Measurements from ENCODE around the gene PLEKHO1.

PLEKHO1 gene, protein sequence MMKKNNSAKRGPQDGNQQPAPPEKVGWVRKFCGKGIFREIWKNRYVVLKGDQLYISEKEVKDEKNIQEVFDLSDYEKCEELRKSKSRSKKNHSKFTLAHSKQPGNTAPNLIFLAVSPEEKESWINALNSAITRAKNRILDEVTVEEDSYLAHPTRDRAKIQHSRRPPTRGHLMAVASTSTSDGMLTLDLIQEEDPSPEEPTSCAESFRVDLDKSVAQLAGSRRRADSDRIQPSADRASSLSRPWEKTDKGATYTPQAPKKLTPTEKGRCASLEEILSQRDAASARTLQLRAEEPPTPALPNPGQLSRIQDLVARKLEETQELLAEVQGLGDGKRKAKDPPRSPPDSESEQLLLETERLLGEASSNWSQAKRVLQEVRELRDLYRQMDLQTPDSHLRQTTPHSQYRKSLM

DNA sequence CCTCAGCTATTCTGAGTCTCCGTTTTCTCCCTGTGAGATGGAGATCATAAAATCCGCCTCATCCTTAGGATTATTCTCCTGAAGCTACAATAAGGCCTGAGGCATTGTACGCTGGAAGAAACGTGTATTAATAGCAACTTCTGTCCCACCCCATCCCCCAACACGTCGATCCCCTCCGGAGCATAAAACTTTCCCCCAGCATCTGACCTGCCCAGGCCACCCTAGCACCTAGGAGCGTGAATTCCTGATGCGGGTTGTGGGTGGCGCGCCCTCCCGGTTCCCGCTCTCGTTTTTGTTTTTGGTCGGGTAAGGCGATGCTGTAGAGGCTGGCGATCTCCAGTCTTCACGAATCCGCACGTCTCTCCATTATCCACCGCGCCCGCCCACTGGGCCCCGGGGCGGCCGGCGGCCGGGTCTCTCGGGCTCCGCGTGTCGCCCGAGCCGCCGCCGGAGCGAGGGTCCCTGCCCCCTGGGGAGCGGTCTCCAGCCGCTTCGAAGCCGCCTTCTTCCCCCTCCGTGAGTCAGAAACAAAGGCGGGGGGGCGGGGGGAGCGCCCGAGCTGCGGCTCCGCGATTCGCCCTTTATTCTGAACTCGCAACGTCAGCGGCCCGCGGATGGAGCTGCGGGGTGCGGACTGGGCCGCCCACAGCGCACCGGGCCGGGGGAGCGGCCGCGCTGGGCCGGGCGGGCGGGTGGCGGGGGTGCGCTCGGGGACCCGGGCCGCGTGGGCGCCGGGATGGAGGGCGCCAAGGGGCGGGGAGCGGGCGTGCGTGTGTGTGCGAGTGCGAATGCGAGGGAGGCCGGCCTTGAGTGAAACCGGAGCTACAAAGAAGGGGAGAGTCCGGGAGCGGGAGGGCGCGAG lies at the start of gene PLEKHO1:
Gene PLEKHO1 (plus strand): TSS at position 646 of the 862 bp plus-strand sequence. CDS start 342 bp downstream, outside the sequence.
- no peak within 1 kb of the TSS for H2AFZ ChIP-seq (ENCODE audit: low read depth, low read length)

DNA sequence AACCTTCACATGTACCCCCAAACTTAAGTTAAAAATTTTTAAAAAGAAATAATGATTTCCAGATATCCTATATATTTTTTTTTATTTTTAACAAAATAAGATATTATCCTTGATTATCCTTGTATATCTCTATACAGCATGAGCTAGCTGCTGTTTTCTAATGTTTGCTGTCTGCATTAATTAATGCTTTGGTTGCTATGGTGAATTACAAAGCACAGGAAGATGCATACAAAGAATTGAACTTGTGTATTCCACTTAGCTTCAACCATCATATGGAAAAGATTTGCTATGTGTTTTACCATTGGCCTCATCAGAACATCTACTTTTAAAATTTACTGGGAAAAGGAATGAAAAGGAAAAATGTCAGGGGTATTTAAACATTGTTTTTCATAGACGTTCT lies 46.7 kb upstream of the PLEKHO1 start:
- H2AFZ ChIP-seq (ENCODE audit: low read depth, low read length) = no peak overlapping the region
- peaks cover 4% of the 10 kb centered on the region for H3K9me3 ChIP-seq (ENCODE audit: low read length)
- peaks cover 3% of the 10 kb centered on the region for H3K4me1 ChIP-seq (ENCODE audit: insufficient read depth, low read length)
- H3K4me3 ChIP-seq (ENCODE audit: low read length) = no peak overlapping the region
- peaks cover 24% of the 10 kb centered on the region for H3K36me3 ChIP-seq (ENCODE audit: insufficient read depth, low read length)
- no peaks in the 10 kb centered on the region for H3K27me3 ChIP-seq (ENCODE audit: insufficient read depth, low read length)

More for the DNA sequence above, at the start of gene PLEKHO1:
- Histone ChIP-seq H3K27me3 (ENCODE audit: insufficient read depth, low read length) (no peaks in the 10 kb centered on the region), H3K4me3 (ENCODE audit: low read length) (peak within 1 kb of the TSS; percentile 95), H3K9me3 (ENCODE audit: low read length) (no peaks in the 10 kb centered on the region), H3K4me1 (ENCODE audit: insufficient read depth, low read length) (peaks cover 29% of the 10 kb centered on the region), H3K36me3 (ENCODE audit: insufficient read depth, low read length) (peaks cover 29% of the 10 kb centered on the region)

DNA sequence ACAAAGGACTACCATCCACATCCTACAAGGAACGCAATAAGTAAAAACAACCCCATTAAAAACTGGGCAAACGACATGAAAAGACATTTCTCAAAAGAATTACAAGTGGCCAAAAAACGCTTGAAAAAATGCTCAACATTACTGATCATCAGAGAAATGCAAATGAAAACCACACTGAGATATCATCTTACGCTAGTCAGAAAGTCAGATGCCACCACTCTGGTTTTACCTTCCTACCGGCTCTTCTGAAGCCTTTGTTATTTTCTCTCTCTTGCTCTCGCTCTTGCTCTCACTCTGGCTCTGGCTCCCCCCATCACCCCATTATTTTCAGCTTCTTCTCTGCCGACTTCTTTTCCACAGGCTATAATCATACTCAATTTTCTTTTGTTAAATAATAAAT lies 43.4 kb upstream of the PLEKHO1 start:
- Histone ChIP-seq H3K4me3 (ENCODE audit: low read length) (no peak overlapping the region), H3K36me3 (ENCODE audit: insufficient read depth, low read length) (peaks cover 25% of the 10 kb centered on the region), H3K4me1 (ENCODE audit: insufficient read depth, low read length) (peaks cover 3% of the 10 kb centered on the region), H3K27me3 (ENCODE audit: insufficient read depth, low read length) (no peaks in the 10 kb centered on the region), H3K9me3 (ENCODE audit: low read length) (no peaks in the 10 kb centered on the region), H2AFZ (ENCODE audit: low read depth, low read length) (no peak overlapping the region)

DNA sequence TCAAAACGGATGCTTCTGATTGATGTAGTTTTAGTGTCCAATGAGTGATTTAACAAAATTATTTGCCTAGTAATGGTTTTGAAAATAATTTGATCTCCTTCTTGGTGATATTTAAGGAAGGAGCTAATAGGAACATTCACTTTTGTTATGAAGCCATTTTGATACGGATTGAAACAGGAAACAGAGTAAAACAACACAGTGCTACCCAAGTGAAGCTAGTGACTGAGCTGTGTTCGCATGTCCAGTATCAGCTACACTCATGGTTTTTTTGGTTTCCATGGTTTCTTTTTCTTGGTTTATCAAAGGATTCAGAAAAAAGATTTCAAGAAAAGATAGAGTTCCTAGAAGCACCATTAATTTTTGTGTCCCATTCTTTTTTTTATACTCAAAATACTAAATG lies 40.1 kb upstream of the PLEKHO1 start:
- Histone ChIP-seq H3K4me3 (ENCODE audit: low read length) (no peak overlapping the region), H3K9me3 (ENCODE audit: low read length) (peaks cover 15% of the 10 kb centered on the region), H3K27me3 (ENCODE audit: insufficient read depth, low read length) (no peaks in the 10 kb centered on the region), H3K36me3 (ENCODE audit: insufficient read depth, low read length) (peaks cover 32% of the 10 kb centered on the region), H3K4me1 (ENCODE audit: insufficient read depth, low read length) (no peaks in the 10 kb centered on the region), H2AFZ (ENCODE audit: low read depth, low read length) (no peak overlapping the region)

DNA sequence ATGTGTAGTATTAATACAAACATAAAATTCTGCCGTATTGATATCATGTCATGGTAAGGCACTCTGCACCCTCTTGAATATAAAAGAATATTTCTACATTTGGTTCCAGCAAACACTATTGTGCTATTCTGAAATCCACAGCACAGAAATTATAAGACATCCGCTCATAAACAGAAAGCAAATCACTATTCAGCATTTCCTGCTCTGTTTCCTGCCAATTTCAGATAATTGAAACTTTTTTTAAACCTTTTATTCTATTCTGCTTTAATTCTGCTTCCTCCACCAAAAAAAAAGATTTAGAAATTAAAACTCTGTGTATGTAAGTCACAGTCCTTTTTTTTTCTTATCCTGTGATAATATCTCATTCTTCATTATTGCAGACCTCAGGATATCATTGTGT lies 39.6 kb upstream of the PLEKHO1 start:
- Histone ChIP-seq H2AFZ (ENCODE audit: low read depth, low read length) (no peak overlapping the region), H3K9me3 (ENCODE audit: low read length) (peaks cover 20% of the 10 kb centered on the region), H3K36me3 (ENCODE audit: insufficient read depth, low read length) (peaks cover 29% of the 10 kb centered on the region), H3K4me3 (ENCODE audit: low read length) (no peak overlapping the region), H3K4me1 (ENCODE audit: insufficient read depth, low read length) (no peaks in the 10 kb centered on the region), H3K27me3 (ENCODE audit: insufficient read depth, low read length) (no peaks in the 10 kb centered on the region)

DNA sequence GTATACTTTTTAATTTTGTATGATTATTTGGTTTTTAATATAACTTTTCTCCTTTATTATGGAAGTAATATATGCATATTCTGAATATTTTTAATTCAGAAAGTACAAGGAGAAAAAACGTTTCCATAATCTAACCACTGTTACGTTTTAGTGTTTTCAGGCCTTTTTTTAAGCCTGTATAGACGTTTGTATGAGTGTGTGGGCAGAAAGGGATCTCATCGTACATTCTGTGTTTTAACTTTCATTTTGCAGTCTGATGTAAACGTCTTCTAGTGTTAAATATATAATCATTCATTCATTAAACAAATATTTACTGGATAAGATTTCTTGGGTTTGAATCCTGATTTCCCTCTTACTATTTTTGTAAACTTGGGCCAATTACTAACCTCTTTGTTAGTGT lies 38.0 kb upstream of the PLEKHO1 start:
- Histone ChIP-seq H3K27me3 (ENCODE audit: insufficient read depth, low read length) (no peaks in the 10 kb centered on the region), H3K36me3 (ENCODE audit: insufficient read depth, low read length) (peaks cover 27% of the 10 kb centered on the region), H3K4me1 (ENCODE audit: insufficient read depth, low read length) (no peaks in the 10 kb centered on the region), H3K9me3 (ENCODE audit: low read length) (peaks cover 20% of the 10 kb centered on the region), H2AFZ (ENCODE audit: low read depth, low read length) (no peak overlapping the region), H3K4me3 (ENCODE audit: low read length) (no peak overlapping the region)

DNA sequence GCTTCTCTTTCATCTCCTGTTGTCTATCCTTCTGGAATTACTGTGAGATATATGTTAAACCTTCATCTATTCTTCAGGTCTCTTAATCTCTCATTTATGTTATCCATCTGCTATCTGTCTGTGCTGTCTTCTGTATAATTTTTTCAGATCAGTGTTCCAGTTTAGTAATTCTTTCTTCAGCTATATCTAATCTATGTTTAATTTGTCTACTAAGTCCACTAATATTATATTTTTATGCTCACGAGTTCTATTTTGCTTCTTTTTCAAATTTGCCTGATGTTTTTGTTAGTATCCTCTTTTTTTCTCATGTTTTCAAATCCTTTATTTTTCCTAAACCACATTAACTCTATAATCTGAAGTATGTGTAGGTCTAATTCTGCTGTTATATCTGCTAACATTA lies 34.6 kb upstream of the PLEKHO1 start:
- peaks cover 20% of the 10 kb centered on the region for H3K9me3 ChIP-seq (ENCODE audit: low read length)
- no peak overlapping the region for H3K4me3 ChIP-seq (ENCODE audit: low read length)
- peaks cover 24% of the 10 kb centered on the region for H3K36me3 ChIP-seq (ENCODE audit: insufficient read depth, low read length)
- no peak overlapping the region for H2AFZ ChIP-seq (ENCODE audit: low read depth, low read length)
- H3K27me3 ChIP-seq (ENCODE audit: insufficient read depth, low read length) = no peaks in the 10 kb centered on the region
- no peaks in the 10 kb centered on the region for H3K4me1 ChIP-seq (ENCODE audit: insufficient read depth, low read length)

DNA sequence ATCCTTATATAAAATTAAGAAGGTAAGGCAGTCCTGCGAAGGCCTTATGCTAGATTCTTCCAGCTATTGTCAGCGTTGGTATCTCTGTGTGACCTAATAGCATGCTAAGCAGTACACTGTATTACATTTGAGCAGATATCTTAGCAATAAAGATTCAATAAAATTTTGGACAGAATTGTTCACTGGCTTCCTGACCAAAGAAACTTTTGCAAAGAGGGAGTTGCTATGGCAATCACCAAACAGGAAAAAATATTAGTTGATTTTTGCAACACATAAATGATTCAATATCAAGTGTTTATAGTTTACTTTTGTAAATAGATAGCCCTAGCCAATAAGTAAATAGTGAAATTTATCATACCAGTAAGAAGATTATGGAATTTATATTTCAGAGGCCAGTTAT lies 31.0 kb upstream of the PLEKHO1 start:
- H3K9me3 ChIP-seq (ENCODE audit: low read length) = peaks cover 9% of the 10 kb centered on the region
- H2AFZ ChIP-seq (ENCODE audit: low read depth, low read length) = no peak overlapping the region
- H3K4me1 ChIP-seq (ENCODE audit: insufficient read depth, low read length) = no peaks in the 10 kb centered on the region
- H3K27me3 ChIP-seq (ENCODE audit: insufficient read depth, low read length) = no peaks in the 10 kb centered on the region
- H3K4me3 ChIP-seq (ENCODE audit: low read length) = no peak overlapping the region
- peaks cover 9% of the 10 kb centered on the region for H3K36me3 ChIP-seq (ENCODE audit: insufficient read depth, low read length)

DNA sequence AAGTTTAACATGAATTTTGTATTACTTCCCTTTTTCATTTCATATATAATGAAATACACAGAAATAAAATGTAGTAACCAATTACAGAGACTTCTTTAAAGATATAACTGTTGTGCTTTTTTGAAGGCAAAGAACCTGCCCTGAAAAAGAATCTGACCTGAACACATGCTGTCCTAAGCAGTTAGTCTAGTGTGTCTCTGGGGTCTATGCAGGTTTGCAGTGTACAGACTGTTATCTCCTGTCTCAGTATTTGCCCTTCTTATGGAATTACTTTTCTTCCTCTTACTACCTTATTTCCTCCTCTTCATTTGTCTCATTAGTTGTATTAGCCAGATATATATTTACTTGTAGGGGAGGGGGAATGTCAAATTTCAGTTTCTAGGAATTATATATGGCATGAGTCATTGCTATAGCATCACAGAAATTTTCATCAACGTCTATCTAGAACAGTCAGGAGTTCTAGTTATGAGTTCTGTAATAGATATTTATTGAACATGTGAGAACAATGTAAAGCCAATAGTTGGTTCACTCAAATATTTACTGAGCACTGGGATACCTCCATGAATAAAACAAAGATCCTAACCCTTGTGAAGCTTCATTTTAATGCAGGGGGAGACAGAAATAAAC lies 28.4 kb upstream of the PLEKHO1 start:
- peaks cover 9% of the 10 kb centered on the region for H3K36me3 ChIP-seq (ENCODE audit: insufficient read depth, low read length)
- no peaks in the 10 kb centered on the region for H3K27me3 ChIP-seq (ENCODE audit: insufficient read depth, low read length)
- no peaks in the 10 kb centered on the region for H3K9me3 ChIP-seq (ENCODE audit: low read length)
- H2AFZ ChIP-seq (ENCODE audit: low read depth, low read length) = no peak overlapping the region
- H3K4me1 ChIP-seq (ENCODE audit: insufficient read depth, low read length) = no peaks in the 10 kb centered on the region
- no peak overlapping the region for H3K4me3 ChIP-seq (ENCODE audit: low read length)

DNA sequence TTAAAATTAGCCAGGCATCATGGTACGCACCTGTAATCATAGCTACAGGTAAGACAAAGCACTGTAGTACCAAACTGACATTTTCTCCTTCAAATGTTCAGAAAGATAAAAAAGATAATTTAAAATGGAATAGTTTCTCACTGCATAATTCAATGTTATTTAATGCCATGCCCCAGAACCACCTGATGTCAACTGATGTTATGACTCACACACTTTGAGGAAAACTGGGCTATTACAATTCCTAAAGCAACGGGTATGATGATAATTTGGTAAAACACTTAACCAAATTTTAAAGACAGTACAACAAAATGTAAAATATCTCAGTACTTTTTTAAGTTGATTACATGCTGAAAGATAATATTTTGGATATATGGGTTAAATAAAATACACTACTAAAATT lies 22.9 kb upstream of the PLEKHO1 start:
- Histone ChIP-seq H3K9me3 (ENCODE audit: low read length) (no peaks in the 10 kb centered on the region), H3K36me3 (ENCODE audit: insufficient read depth, low read length) (peaks cover 4% of the 10 kb centered on the region), H3K4me3 (ENCODE audit: low read length) (no peak overlapping the region), H3K4me1 (ENCODE audit: insufficient read depth, low read length) (no peaks in the 10 kb centered on the region), H3K27me3 (ENCODE audit: insufficient read depth, low read length) (no peaks in the 10 kb centered on the region), H2AFZ (ENCODE audit: low read depth, low read length) (no peak overlapping the region)

DNA sequence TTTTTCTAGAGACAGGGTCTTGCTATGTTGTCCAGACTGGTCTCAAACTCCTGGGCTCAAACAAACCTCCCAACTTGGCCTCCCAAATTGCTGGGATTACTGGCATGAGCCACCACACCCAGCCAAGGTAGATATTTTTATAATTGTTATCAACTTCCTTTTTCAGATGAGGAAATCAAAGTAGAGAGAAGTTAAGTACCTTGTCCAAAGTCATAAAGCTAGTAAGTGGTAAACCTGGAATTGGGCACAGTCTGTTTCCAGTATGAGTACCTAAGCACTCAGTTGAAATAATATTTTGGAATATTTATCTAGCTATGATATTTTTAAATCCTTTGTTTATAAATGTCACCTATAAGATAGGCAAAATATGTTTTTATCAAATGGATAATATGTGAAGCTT lies 22.3 kb upstream of the PLEKHO1 start:
- Histone ChIP-seq H3K36me3 (ENCODE audit: insufficient read depth, low read length) (peaks cover 2% of the 10 kb centered on the region), H3K27me3 (ENCODE audit: insufficient read depth, low read length) (no peaks in the 10 kb centered on the region), H3K9me3 (ENCODE audit: low read length) (no peaks in the 10 kb centered on the region), H3K4me3 (ENCODE audit: low read length) (no peak overlapping the region), H2AFZ (ENCODE audit: low read depth, low read length) (no peak overlapping the region), H3K4me1 (ENCODE audit: insufficient read depth, low read length) (no peaks in the 10 kb centered on the region)

DNA sequence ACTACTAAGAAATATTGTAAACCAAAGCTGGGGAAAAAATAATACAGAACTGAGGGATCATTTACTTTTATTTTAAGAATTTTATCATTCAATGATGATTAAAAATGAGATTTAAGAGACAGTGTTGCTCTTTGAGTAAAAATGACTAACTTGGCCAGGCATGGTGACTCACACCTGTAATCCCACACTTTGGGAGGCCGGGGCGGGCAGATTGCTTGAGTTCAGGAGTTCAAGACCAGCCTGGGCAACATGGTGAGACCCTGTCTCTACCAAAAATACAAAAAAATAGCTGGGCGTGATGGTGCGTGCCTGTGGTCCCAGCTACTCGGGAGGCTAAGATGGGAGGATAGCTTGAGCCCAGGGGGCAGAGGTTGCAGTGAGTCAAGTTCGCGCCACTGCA lies 21.8 kb upstream of the PLEKHO1 start:
- H3K4me3 ChIP-seq (ENCODE audit: low read length) = no peak overlapping the region
- H3K27me3 ChIP-seq (ENCODE audit: insufficient read depth, low read length) = no peaks in the 10 kb centered on the region
- no peaks in the 10 kb centered on the region for H3K4me1 ChIP-seq (ENCODE audit: insufficient read depth, low read length)
- H2AFZ ChIP-seq (ENCODE audit: low read depth, low read length) = no peak overlapping the region
- no peaks in the 10 kb centered on the region for H3K9me3 ChIP-seq (ENCODE audit: low read length)
- H3K36me3 ChIP-seq (ENCODE audit: insufficient read depth, low read length) = peaks cover 2% of the 10 kb centered on the region

DNA sequence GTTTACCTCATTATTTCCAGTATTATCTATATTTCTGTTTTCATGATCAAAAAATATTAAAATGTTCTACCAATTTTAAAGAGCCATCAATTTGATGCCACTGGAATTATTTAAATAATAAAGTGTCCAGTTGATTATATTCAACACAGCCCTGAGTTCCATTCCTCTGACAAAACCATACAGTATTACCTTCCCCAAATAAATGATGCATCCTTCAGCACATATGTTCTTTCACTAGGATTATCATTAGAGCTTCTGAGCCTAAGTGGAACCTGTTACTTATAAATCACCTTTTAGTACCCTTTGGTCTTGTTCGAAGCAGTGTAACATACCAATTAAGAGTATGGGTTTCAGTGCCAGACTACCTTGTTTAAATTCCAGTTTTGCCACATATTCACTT lies 17.3 kb upstream of the PLEKHO1 start:
- Histone ChIP-seq H3K4me3 (ENCODE audit: low read length) (no peak overlapping the region), H3K9me3 (ENCODE audit: low read length) (no peaks in the 10 kb centered on the region), H3K36me3 (ENCODE audit: insufficient read depth, low read length) (no peaks in the 10 kb centered on the region), H2AFZ (ENCODE audit: low read depth, low read length) (no peak overlapping the region), H3K27me3 (ENCODE audit: insufficient read depth, low read length) (no peaks in the 10 kb centered on the region), H3K4me1 (ENCODE audit: insufficient read depth, low read length) (no peaks in the 10 kb centered on the region)

Data from neuron (in vitro differentiated cells).